ENCODE results near the gene SEC61G. TPM values are rescaled to one million over a fixed set of nuclear protein-coding genes. Genes with fewer than 3 reads are reported as not detected.

Gene SEC61G
- total and polyA plus RNA-seq, 10 of the 15 experiments (the other 5 are each of a cell fraction or from before 2014, with no cell fraction given): 163 to 809 (median 346) TPM

DNA sequence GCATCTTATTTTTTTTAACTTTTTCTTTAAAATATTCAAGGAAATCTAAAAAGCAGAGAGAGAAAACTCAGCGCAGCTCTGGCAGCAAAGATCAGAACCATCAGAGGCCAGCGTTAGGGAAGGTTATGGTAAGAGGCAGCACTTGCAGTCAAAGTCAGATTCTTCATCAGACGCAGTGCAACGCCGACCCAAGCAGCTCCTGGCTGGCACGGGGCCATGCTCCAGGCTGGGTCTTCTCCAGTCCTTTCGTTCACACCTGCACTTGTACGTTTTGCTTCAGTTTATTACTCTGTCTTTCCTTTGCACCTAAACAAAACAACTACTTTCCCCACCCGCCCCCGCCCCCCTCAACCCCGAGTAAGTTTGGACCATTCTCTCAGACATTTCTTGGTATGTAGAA is 43.1 kb upstream of the SEC61G start:
- Histone ChIP-seq H3K4me2 (ENCODE audit: control insufficient read depth, insufficient read depth) (no peak overlapping the region), H2AFZ (ENCODE audit: control insufficient read depth, low read depth, low read length) (no peak overlapping the region), H3K4me1 (ENCODE audit: control insufficient read depth, insufficient read depth, low read length) (no peaks in the 10 kb centered on the region), H3K27ac (ENCODE audit: control insufficient read depth, insufficient read depth) (no peak overlapping the region), H3K27me3 (replicated peaks in 1 of 2; ENCODE audit: control insufficient read depth in 2 of 2, insufficient read depth in 2 of 2, low read length in 1 of 2) (no peaks in the 10 kb centered on the region; a peak in 3 of 4 replicates), H3K79me2 (ENCODE audit: control insufficient read depth, insufficient read depth, low read length) (no peaks in the 10 kb centered on the region), H3K9me3 (replicated peaks; ENCODE audit: control insufficient read depth, insufficient read depth, low read length) (no peaks in the 10 kb centered on the region), H4K20me1 (ENCODE audit: control insufficient read depth, insufficient read depth) (no peaks in the 10 kb centered on the region; the same call in 1 of the 2 replicates), H3K4me3 (no peak overlapping the region), H3K9ac (ENCODE audit: control insufficient read depth, insufficient read depth, low read length) (no peak overlapping the region), H3K36me3 (ENCODE audit: control insufficient read depth in 2 of 2, insufficient read depth in 2 of 2, low read length in 1 of 2) (no peaks in the 10 kb centered on the region)
- ChIA-PET POLR2A (no interaction called here), SMC1A (ENCODE audit: uncharacterized antibody, unreplicated experiment) (no interaction called here), RAD21 (ENCODE audit: unreplicated experiment) (no interaction called here), CTCF (interaction anchor here (2.2 kb wide), 1 partner anchor 453 kb away, joined by 7 read pairs; no protein-coding TSS in a partner anchor)
- FAIRE-seq: no peak
- no peak for DNase-seq (ENCODE audit: low read depth, low spot score)
- no peak for TF ChIP-seq ZSCAN29 (IDR thresholded peaks at IDR 0.05)
- TF ChIP-seq KAT2A (conservative IDR thresholded peaks at IDR 0.05; ENCODE audit: control insufficient read depth, low read depth, low read length): no peak
- TF ChIP-seq CBX5 (IDR thresholded peaks at IDR 0.05; ENCODE audit: low read depth): no peak
- TF ChIP-seq, protein P1, sequence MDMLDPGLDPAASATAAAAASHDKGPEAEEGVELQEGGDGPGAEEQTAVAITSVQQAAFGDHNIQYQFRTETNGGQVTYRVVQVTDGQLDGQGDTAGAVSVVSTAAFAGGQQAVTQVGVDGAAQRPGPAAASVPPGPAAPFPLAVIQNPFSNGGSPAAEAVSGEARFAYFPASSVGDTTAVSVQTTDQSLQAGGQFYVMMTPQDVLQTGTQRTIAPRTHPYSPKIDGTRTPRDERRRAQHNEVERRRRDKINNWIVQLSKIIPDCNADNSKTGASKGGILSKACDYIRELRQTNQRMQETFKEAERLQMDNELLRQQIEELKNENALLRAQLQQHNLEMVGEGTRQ (IDR thresholded peaks at IDR 0.05; ENCODE audit: borderline replicate concordance, low read depth, low read length): no peak
- no peak for TF ChIP-seq NFXL1 (IDR thresholded peaks at IDR 0.05; ENCODE audit: borderline replicate concordance)
- TF ChIP-seq, protein P2, sequence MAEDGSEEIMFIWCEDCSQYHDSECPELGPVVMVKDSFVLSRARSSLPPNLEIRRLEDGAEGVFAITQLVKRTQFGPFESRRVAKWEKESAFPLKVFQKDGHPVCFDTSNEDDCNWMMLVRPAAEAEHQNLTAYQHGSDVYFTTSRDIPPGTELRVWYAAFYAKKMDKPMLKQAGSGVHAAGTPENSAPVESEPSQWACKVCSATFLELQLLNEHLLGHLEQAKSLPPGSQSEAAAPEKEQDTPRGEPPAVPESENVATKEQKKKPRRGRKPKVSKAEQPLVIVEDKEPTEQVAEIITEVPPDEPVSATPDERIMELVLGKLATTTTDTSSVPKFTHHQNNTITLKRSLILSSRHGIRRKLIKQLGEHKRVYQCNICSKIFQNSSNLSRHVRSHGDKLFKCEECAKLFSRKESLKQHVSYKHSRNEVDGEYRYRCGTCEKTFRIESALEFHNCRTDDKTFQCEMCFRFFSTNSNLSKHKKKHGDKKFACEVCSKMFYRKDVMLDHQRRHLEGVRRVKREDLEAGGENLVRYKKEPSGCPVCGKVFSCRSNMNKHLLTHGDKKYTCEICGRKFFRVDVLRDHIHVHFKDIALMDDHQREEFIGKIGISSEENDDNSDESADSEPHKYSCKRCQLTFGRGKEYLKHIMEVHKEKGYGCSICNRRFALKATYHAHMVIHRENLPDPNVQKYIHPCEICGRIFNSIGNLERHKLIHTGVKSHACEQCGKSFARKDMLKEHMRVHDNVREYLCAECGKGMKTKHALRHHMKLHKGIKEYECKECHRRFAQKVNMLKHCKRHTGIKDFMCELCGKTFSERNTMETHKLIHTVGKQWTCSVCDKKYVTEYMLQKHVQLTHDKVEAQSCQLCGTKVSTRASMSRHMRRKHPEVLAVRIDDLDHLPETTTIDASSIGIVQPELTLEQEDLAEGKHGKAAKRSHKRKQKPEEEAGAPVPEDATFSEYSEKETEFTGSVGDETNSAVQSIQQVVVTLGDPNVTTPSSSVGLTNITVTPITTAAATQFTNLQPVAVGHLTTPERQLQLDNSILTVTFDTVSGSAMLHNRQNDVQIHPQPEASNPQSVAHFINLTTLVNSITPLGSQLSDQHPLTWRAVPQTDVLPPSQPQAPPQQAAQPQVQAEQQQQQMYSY (CRISPR knock-in tag; IDR thresholded peaks at IDR 0.05): no peak
- no peak for TF ChIP-seq CHD4 (IDR thresholded peaks at IDR 0.05)
- TF ChIP-seq MTA2 (IDR thresholded peaks at IDR 0.05; ENCODE audit: low read depth): no peak
- TF ChIP-seq STAT1 (conservative IDR thresholded peaks at IDR 0.05): no peak
- TF ChIP-seq, protein P3, sequence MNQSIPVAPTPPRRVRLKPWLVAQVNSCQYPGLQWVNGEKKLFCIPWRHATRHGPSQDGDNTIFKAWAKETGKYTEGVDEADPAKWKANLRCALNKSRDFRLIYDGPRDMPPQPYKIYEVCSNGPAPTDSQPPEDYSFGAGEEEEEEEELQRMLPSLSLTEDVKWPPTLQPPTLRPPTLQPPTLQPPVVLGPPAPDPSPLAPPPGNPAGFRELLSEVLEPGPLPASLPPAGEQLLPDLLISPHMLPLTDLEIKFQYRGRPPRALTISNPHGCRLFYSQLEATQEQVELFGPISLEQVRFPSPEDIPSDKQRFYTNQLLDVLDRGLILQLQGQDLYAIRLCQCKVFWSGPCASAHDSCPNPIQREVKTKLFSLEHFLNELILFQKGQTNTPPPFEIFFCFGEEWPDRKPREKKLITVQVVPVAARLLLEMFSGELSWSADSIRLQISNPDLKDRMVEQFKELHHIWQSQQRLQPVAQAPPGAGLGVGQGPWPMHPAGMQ (IDR thresholded peaks at IDR 0.05; ENCODE audit: borderline replicate concordance): no peak
- TF ChIP-seq TCF12 (IDR thresholded peaks at IDR 0.05; ENCODE audit: low read depth, low read length): no peak
- no peak for TF ChIP-seq FOS (IDR thresholded peaks at IDR 0.05; ENCODE audit: borderline replicate concordance, extremely low read depth, insufficient read length)
- no peak for TF ChIP-seq BACH1 (IDR thresholded peaks at IDR 0.05; ENCODE audit: borderline replicate concordance)
- no peak for TF ChIP-seq HDAC6 (IDR thresholded peaks at IDR 0.05; ENCODE audit: unreplicated experiment)
- TF ChIP-seq RAD21 (IDR thresholded peaks at IDR 0.05; ENCODE audit: insufficient read depth, low read depth, low read length): no peak
- TF ChIP-seq, protein P4, sequence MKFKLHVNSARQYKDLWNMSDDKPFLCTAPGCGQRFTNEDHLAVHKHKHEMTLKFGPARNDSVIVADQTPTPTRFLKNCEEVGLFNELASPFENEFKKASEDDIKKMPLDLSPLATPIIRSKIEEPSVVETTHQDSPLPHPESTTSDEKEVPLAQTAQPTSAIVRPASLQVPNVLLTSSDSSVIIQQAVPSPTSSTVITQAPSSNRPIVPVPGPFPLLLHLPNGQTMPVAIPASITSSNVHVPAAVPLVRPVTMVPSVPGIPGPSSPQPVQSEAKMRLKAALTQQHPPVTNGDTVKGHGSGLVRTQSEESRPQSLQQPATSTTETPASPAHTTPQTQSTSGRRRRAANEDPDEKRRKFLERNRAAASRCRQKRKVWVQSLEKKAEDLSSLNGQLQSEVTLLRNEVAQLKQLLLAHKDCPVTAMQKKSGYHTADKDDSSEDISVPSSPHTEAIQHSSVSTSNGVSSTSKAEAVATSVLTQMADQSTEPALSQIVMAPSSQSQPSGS (IDR thresholded peaks at IDR 0.05; ENCODE audit: low read length): no peak
- 43% methylated on average over 11 of the region's 11 CpGs for WGBS (ENCODE audit: insufficient coverage, insufficient replicate concordance, low lambda C conversion rate, missing lambda C conversion rate)
- in situ Hi-C loops (cut with MboI) (no loop called here), intact Hi-C loops (cut with micrococcal nuclease; ENCODE audit: unreplicated experiment) (no loop called here)
- no peak for ATAC-seq
- no TSS peak for BruUV-seq (replicated peaks)
